ENCODE measurements around the gene PICK1.

DNA sequence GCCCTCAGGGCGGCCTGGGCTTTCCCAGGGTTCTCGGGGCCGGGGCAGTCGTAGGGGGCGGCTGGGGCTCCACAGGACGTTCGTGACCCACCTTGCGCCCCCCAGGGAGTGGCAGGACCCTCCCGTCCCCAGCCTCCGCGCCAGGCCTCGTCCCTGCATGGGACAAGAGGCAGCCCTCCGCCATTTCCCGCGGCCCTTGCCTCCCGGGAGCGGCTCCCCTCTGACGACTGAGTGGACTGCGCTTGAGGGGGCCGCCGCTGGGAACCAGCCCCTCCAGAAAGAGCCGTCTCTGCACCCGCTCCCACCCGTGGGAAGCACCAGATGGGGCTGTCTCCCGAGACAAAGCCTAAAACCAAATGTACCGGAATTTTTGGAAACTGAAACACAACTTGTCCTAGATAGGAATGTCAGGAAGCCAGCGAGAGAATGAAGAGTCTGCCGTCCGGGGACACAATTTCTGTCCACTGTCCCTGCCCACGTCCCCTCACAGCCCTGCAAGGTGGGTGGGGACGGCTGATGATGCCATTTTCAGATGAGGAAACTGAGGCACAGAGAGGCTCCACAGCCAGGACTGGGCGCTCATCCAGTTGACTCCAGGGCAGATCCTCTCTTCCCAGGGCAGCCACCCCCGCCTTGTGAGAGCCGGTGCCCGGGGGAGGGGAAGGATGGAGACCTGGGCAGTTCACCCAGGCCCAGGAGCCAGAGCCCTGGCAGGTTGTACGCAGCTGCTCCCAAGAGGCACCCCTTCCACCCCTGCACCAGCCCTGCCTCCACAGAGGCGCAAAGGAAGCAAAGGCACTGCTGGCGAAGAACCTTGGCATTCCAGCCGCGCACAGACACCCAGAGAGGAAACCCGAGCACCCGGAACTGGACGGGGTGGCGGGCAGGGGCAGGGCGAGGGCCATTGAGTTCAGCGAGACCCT, 18.1 kb upstream of the PICK1 start:
- TF ChIP-seq POLR2A (IDR thresholded peaks at IDR 0.05; ENCODE audit: low read depth, low read length) (no peak), TAF1 (IDR thresholded peaks at IDR 0.05; ENCODE audit: borderline replicate concordance, low read depth, low read length) (no peak), POLR2AphosphoS5 (IDR thresholded peaks at IDR 0.05; ENCODE audit: low read depth, low read length) (no peak)

All from GM12892 (cell line).